ENCODE measurements around the gene WDR33.

Gene WDR33

DNA sequence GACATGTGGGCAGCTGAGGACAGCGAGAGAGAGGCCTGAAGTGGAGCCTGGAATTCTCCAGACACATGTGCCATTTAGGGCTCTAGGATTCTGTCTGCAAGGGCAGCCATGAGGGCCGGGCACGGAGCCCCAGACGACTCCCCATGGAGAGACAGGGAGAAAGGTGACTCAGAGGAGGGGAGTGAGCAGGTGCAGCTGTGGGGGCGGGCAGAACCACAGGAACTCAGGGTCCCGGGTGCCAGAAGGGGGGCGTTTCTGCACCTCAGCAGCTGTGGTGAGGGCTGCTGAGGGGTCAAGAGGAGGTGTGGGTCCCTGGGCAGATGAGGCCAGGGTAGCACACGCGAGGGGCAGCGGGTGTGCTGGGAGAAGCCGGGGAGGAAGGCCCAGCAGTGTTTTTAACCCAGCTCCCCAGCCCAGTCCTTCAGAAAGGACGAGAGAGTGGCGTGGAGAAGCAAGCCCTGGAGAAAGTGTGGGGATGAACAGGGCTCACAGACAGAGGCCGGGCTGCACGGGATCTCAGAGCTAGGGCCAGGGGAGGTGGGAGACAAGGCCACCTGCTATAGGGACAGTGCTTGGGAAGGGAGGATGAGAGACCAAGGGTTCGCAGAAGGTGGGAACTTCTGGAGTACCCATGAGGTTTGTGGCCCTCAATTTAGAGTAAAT lies 157.4 kb downstream of the WDR33 start:
- no peak for DNase-seq

DNA sequence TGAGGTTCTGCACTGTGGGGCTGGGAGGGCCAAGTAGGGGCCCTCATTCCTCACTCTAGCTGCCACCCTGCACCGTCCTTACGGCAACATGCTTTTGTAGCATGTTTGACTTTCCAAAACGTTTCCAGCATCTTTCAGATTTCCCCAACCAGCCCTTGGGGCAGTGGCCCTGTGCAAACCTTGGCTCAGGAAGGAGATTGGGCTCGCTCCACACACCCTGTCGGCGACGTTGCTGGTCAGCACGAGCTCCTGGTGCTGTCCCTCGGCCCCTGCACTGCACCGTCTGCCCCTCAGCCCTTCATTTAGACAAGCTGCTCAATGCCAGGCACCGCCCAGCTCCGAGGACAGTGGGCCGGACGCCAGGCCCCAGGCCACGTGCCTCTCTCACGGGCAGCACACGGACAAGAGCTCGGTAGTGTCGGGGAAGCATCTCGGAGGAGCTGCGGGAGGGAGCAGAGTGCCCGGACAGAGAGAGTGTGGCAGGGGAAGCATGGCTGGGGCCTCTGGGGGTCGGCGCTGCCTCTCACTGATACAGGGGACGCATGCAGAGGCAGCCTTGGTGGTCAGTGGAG lies 158.1 kb downstream of the WDR33 start:
- DNase-seq, result no peak

DNA sequence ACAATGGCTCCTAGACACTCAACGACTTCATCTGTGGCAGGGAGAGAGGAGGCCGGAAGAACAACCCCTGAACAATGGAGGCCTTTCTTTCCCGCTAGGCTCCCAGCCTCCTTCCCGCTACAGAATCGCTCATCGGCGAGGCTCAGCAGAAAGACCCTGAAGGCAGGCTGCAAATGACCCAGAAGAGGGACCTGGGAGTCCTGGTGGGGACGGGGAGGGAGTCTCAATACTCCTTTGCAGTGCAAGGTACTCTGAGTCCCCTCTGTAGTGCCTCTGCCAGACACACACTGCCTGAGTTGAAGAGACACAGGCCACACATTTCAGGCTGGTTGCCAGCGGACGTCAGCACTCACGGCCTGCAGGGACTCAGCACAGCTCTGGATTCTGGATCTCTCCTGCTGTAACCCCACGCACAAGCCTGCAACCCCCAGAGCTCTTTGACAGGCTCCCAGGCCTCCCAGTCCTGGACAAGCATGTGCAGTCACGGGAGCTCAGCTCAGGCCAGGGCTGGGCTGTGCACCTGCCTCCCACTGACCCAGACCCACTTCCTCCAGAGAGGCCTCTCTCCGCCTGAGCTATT lies 158.9 kb downstream of the WDR33 start:
- no peak for DNase-seq

DNA sequence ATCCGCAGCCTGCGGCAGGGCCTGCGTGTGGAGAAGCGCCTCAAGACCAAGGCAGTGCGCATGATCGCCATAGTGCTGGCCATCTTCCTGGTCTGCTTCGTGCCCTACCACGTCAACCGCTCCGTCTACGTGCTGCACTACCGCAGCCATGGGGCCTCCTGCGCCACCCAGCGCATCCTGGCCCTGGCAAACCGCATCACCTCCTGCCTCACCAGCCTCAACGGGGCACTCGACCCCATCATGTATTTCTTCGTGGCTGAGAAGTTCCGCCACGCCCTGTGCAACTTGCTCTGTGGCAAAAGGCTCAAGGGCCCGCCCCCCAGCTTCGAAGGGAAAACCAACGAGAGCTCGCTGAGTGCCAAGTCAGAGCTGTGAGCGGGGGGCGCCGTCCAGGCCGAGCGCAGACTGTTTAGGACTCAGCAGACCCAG lies 159.6 kb downstream of the WDR33 start:
- DNase-seq, result no peak
